SK-N-MC (cell line): Measurements from ENCODE around the gene SNRPD3.

Source experiments
- DNase-seq: peaks from one replicate; pipeline ENCODE4 v3.0.0-alpha.2; 2011; ENCODE audit warnings: low read depth, low spot score
- H3K27ac ChIP-seq: fragments of 200-600 bp; sonication (generic); 2 replicates; pipeline ENCODE4 v1.5.1; 2016; ENCODE audit warnings: mixed run types
- H3K36me3 ChIP-seq: fragments of 200-600 bp; sonication (generic); 2 replicates; pipeline ENCODE4 v1.6.1; 2017; ENCODE audit warnings: antibody characterized with exemption, low read length, mixed read lengths; ENCODE audit not compliant: insufficient read depth
- H3K4me3 ChIP-seq: fragments of 200-600 bp; sonication (generic); 2 replicates; pipeline ENCODE4 v1.5.1; 2016
- H3K9ac ChIP-seq: fragments of 200-600 bp; sonication (generic); 2 replicates; pipeline ENCODE4 v1.8.0; 2017; ENCODE audit warnings: mixed run types, mixed read lengths; ENCODE audit not compliant: insufficient read length
- H3K9me3 ChIP-seq: fragments of 200-600 bp; sonication (generic); 2 replicates; pipeline ENCODE4 v1.6.1; 2017; ENCODE audit warnings: low read depth, mild to moderate bottlenecking, antibody characterized with exemption, low read length, moderate library complexity, mixed read lengths
- EZH2 ChIP-seq: fragments of 200-600 bp; sonication (generic); IDR thresholded peaks from one replicate; pipeline ENCODE4 v1.6.1; 2017; ENCODE audit warnings: antibody characterized with exemption
- FOXP2 ChIP-seq: optimal IDR thresholded peaks from 2 replicates; pipeline ENCODE3; 2011; ENCODE audit warnings: mild to moderate bottlenecking, moderate library complexity; ENCODE audit not compliant: insufficient read depth; ENCODE audit errors: extremely low read length, control extremely low read depth
- POLR2AphosphoS5 ChIP-seq: IDR thresholded peaks from 2 replicates; pipeline ENCODE4 v1.6.1; 2012; ENCODE audit warnings: mild to moderate bottlenecking, low read depth, low read length, borderline replicate concordance

Gene SNRPD3

GRCh38 chr22:24571266-24571665 lies 15.5 kb downstream of the SNRPD3 start:
- H3K36me3 ChIP-seq: peaks cover 78% of the 10 kb centered on the region
- no peak overlapping the region for H3K27ac ChIP-seq
- no peak for DNase-seq
- no peaks in the 10 kb centered on the region for H3K9me3 ChIP-seq
- H3K9ac ChIP-seq: no peak overlapping the region
- TF ChIP-seq POLR2AphosphoS5: no peak
- no peak for TF ChIP-seq FOXP2
- TF ChIP-seq EZH2: no peak
- no peak overlapping the region for H3K4me3 ChIP-seq

GRCh38 chr22:24576778-24577177 lies 21.0 kb downstream of the SNRPD3 start:
- H3K9me3 ChIP-seq: no peaks in the 10 kb centered on the region
- no peak for DNase-seq
- H3K27ac ChIP-seq: no peak overlapping the region
- TF ChIP-seq POLR2AphosphoS5 (no peak), EZH2 (no peak), FOXP2 (no peak)
- H3K9ac ChIP-seq: no peak overlapping the region
- H3K4me3 ChIP-seq: no peak overlapping the region
- peaks cover 34% of the 10 kb centered on the region for H3K36me3 ChIP-seq

- no peak overlapping the region for H3K9ac ChIP-seq
- TF ChIP-seq FOXP2 (no peak), EZH2 (no peak), POLR2AphosphoS5 (peak; percentile 24; the same call in 1 of the 2 replicates)
- H3K4me3 ChIP-seq: no peak overlapping the region
- H3K36me3 ChIP-seq: peaks cover 16% of the 10 kb centered on the region
- no peak for DNase-seq
- no peaks in the 10 kb centered on the region for H3K9me3 ChIP-seq
- H3K27ac ChIP-seq: peak overlapping the region; percentile 25; the same call in 1 of the 2 replicates
Observed at GRCh38 chr22:24578355-24579257, 22.8 kb downstream of the SNRPD3 start.

- H3K27ac ChIP-seq: no peak overlapping the region
- no peak overlapping the region for H3K4me3 ChIP-seq
- no peak overlapping the region for H3K9ac ChIP-seq
- no peaks in the 10 kb centered on the region for H3K9me3 ChIP-seq
- no peak for TF ChIP-seq POLR2AphosphoS5
- no peak for TF ChIP-seq EZH2
- no peak for TF ChIP-seq FOXP2
- peaks cover 9% of the 10 kb centered on the region for H3K36me3 ChIP-seq
- DNase-seq: no peak
Observed at GRCh38 chr22:24579258-24579601, 23.4 kb downstream of the SNRPD3 start.

- Histone ChIP-seq H3K9me3 (no peaks in the 10 kb centered on the region), H3K4me3 (no peak overlapping the region), H3K9ac (no peak overlapping the region), H3K27ac (no peak overlapping the region), H3K36me3 (no peaks in the 10 kb centered on the region)
- TF ChIP-seq EZH2 (no peak), POLR2AphosphoS5 (no peak), FOXP2 (no peak)
- no peak for DNase-seq
Observed at GRCh38 chr22:24580276-24580675, 24.5 kb downstream of the SNRPD3 start.

- Histone ChIP-seq H3K9me3 (no peaks in the 10 kb centered on the region), H3K27ac (no peak overlapping the region), H3K4me3 (no peak overlapping the region), H3K36me3 (no peaks in the 10 kb centered on the region), H3K9ac (no peak overlapping the region)
- no peak for TF ChIP-seq POLR2AphosphoS5
- DNase-seq: no peak
Observed at GRCh38 chr22:24582056-24582814, 26.4 kb downstream of the SNRPD3 start.

GRCh38 chr22:24583221-24584165 lies 27.7 kb downstream of the SNRPD3 start:
- Histone ChIP-seq H3K4me3 (no peak overlapping the region), H3K27ac (peak overlapping the region; percentile 21; the same call in 1 of the 2 replicates), H3K9ac (no peak overlapping the region), H3K9me3 (no peaks in the 10 kb centered on the region), H3K36me3 (no peaks in the 10 kb centered on the region)
- TF ChIP-seq EZH2 (no peak), FOXP2 (no peak), POLR2AphosphoS5 (no peak)
- no peak for DNase-seq

GRCh38 chr22:24584166-24584790 lies 28.5 kb downstream of the SNRPD3 start:
- Histone ChIP-seq H3K9ac (no peak overlapping the region), H3K36me3 (no peaks in the 10 kb centered on the region), H3K27ac (peak overlapping the region; percentile 21; the same call in 1 of the 2 replicates)

More at GRCh38 chr22:24584166-24584790, 28.5 kb downstream of the SNRPD3 start:
- TF ChIP-seq FOXP2: no peak
- no peak for TF ChIP-seq POLR2AphosphoS5
- TF ChIP-seq EZH2: no peak
- no peak for DNase-seq
- Histone ChIP-seq H3K9me3 (no peaks in the 10 kb centered on the region), H3K4me3 (no peak overlapping the region)
